ENCODE measurements around the gene A1CF.

DNA sequence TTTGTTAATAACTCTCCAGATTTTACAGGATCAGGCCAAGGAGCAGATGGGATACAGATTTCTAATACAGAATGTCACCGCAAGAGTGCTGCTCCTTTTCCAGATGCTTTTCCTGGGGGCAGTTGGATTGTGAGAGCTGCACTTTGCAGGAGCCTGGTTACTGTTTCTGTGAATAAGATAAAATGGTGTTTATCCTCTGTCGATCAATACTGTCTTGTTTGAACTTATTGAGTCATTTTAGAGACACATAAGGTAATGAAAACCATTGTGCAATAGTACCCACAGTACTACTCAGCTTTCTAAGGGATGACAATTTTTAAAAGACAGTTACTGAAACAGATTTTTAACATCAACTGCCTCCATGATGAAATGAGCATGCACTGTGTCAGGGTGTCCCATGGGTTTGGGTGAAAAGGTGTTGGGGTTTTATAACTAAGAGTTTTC, 2.9 kb downstream of the A1CF start:
- TF ChIP-seq POLR2A (IDR thresholded peaks at IDR 0.05) (no peak), EP300 (IDR thresholded peaks at IDR 0.05) (no peak)
- TF ChIP-seq, protein P1, sequence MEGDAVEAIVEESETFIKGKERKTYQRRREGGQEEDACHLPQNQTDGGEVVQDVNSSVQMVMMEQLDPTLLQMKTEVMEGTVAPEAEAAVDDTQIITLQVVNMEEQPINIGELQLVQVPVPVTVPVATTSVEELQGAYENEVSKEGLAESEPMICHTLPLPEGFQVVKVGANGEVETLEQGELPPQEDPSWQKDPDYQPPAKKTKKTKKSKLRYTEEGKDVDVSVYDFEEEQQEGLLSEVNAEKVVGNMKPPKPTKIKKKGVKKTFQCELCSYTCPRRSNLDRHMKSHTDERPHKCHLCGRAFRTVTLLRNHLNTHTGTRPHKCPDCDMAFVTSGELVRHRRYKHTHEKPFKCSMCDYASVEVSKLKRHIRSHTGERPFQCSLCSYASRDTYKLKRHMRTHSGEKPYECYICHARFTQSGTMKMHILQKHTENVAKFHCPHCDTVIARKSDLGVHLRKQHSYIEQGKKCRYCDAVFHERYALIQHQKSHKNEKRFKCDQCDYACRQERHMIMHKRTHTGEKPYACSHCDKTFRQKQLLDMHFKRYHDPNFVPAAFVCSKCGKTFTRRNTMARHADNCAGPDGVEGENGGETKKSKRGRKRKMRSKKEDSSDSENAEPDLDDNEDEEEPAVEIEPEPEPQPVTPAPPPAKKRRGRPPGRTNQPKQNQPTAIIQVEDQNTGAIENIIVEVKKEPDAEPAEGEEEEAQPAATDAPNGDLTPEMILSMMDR (IDR thresholded peaks at IDR 0.05) = no peak

Measured in sigmoid colon (tissue), 4 donors.